ENCODE results near the gene SLC1A1.

The SLC1A1 gene

DNA sequence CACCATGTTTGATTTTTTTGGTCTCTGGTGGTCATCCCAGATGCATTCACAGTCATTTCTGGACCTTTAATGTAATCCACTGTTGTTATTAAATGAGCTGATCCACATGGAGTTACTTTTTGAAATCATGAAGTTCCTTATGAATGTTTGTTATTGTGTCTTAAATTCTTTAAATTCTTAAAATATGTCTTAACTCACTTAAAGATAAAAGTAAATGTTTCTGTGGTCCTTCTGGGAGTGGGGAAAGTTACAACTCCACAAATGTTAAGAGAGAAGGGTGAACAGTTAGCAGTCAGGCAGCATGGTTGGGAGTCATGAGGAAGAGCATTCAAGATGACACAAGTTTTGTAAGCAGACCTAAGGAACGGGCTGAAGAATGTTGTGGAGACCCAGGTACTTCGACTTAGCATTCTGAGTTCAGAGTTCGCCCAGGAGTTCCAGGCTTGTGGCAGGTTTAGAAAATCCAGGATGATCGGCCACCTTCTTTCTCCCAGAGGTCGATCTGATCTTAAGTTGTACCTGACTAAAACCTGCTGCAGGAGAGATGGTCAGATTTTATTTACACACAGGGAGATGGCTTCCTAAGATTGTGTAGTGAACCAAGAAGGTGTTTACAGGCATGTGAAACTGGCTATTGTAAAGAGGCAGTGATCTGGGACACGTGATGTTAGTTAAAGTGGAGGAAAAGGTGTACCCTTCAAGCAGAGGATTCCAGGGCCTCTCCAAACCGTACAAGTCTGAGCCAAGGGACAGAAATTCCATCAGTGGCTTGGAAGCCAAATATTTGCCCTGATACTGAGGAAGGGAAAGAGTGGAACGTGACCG lies 17.2 kb downstream of the SLC1A1 start:
- TF ChIP-seq, protein P1, sequence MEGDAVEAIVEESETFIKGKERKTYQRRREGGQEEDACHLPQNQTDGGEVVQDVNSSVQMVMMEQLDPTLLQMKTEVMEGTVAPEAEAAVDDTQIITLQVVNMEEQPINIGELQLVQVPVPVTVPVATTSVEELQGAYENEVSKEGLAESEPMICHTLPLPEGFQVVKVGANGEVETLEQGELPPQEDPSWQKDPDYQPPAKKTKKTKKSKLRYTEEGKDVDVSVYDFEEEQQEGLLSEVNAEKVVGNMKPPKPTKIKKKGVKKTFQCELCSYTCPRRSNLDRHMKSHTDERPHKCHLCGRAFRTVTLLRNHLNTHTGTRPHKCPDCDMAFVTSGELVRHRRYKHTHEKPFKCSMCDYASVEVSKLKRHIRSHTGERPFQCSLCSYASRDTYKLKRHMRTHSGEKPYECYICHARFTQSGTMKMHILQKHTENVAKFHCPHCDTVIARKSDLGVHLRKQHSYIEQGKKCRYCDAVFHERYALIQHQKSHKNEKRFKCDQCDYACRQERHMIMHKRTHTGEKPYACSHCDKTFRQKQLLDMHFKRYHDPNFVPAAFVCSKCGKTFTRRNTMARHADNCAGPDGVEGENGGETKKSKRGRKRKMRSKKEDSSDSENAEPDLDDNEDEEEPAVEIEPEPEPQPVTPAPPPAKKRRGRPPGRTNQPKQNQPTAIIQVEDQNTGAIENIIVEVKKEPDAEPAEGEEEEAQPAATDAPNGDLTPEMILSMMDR (IDR thresholded peaks at IDR 0.05; ENCODE audit: insufficient read depth, low read length, missing control alignments) = no peak
- DNase-seq (ENCODE audit: low read depth, low spot score) = no peak
- POLR2A ChIA-PET = no interaction called here
- H3K4me3 ChIP-seq (ENCODE audit: low read depth, low read length) = no peak overlapping the region
- CTCF ChIA-PET = interaction anchor here (1.8 kb wide), 1 partner anchor 16 kb away, joined by 5 read pairs; no protein-coding TSS in a partner anchor

DNA sequence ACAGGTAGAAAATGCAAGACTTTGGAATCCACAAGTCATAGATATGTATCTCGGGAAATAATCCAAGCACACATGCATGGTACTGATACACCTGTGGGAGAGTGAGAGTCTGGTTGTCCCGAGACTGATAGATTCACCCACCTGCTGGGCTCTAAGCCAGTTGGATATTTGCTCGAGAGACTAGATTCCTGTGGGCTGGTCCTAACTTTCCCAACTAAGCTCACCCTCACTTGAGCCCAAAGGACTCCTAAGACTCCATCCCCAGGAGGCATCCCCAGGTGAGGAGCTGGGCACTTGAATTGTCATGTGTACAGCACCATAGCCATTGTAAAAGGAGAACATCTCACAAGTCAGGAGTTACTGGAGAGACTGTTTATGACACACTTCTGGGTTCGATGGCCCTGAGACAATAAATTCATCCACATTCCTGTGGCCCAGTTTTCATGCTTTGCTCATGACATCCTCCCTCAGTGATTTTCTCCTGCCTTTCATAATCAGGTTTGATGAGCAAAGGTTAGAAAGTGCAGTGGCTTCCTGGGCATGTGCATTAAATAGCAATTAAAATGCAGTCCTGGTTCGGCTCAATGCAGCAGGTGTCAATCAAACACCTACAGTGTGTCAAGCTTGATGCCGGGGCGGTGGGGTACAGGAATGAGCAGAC lies 18.1 kb downstream of the SLC1A1 start:
- POLR2A ChIA-PET = interaction anchor here (0.7 to 1.4 kb wide), 2 partner anchors 32 to 34 kb away, joined by 3 to 5 read pairs; no protein-coding TSS in a partner anchor
- peak; percentile 47 for DNase-seq (ENCODE audit: low read depth, low spot score)
- TF ChIP-seq, protein P1 (IDR thresholded peaks at IDR 0.05; ENCODE audit: insufficient read depth, low read length, missing control alignments) = no peak
- CTCF ChIA-PET = no interaction called here
- H3K4me3 ChIP-seq (ENCODE audit: low read depth, low read length) = no peak overlapping the region

DNA sequence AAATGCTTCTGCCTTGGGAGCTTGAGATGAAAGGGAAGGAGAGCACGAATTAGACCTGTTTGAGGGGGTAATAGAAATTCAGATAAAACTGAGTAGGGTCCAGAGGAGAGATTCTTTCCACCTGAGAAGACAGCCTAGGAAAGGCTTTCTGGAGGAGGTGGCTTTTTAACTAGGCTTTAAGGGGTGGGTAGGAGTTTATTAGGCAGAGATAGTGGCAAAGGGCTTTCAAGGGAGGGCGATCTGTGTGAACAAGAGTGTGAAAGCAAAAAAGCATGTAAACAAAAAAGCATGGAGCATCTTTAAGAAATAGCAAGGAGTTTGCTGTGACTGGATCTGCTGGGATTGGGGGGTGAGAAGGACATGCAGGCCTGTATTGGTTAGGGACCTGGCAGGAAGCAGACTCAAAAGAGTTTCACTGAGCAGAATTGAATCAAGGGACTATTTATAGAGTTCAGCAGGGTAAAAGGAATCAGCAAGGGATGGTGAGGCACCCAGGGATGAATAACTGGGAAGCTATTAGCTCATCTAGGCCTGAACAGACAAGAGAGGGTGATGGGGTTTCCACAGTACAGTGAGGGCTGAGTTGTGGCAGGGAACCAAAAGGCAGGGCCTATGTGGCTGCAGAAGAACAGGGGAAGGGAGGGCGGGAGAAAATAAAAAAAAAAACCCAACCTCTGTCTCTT lies 18.8 kb downstream of the SLC1A1 start:
- no peak overlapping the region for H3K4me3 ChIP-seq (ENCODE audit: low read depth, low read length)
- ChIA-PET CTCF (no interaction called here), POLR2A (interaction anchor here (1.4 kb wide), 1 partner anchor 33 kb away, joined by 3 read pairs; no protein-coding TSS in a partner anchor)
- peak; percentile 85 for DNase-seq (ENCODE audit: low read depth, low spot score)
- TF ChIP-seq, protein P1 (IDR thresholded peaks at IDR 0.05; ENCODE audit: insufficient read depth, low read length, missing control alignments) = no peak

DNA sequence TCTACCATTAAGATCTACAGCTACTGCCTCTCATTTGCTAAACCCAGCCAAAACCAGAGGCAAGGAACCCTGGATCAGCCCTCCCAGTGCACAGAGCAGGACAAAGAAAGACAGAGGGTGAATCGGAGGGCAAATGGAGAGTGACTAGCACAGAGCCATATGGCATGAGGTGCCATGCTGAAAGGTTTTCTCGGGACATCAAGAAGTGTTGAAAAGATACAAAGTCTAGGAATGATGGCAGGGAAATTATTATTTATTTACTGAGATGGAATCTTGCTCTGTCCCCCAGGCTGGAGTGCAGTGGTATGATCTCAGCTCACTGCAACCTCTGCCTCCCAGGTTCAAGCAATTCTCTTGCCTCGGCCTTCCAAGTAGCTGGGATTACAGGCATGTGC lies 19.3 kb downstream of the SLC1A1 start:
- POLR2A ChIA-PET = interaction anchor here (1.4 kb wide), 1 partner anchor 33 kb away, joined by 3 read pairs; no protein-coding TSS in a partner anchor
- CTCF ChIA-PET = no interaction called here
- TF ChIP-seq, protein P1 (IDR thresholded peaks at IDR 0.05; ENCODE audit: insufficient read depth, low read length, missing control alignments) = no peak
- H3K4me3 ChIP-seq (ENCODE audit: low read depth, low read length) = no peak overlapping the region
- DNase-seq (ENCODE audit: low read depth, low spot score) = no peak

DNA sequence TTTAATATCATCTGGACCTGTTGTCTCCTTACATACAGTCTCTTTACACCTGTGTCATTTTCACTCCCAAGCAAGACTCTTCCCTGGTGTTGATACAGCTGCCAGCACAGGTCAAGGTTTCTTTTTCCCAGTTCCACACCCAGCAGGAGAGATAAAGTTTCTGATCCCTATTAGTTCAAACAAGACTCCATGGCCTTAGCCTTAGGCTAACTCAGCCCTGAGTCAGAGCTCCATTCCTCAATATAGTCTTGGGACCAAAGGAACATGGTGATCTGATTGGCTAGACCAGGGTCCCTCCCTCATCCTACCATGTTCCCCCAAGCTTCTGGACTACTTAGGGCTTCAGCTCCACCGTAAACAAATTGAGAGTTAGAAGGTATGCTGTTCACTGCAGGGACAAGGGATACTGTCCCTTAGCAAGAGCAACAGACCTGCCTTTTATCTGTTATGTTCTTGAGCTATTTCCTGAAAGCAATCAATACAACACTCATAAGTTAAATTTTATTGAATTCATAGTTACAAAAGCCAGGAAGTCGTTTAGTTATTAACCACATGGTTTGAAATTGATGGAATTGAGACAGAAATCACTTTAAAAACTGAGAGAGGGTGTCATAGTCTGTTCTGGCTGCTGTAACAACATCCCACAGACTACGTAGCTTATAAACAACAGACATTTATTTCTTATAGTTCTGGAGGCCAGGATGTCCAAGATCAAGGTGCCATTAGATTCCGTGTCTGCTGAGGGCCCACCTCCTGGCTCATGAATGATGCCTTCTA lies 20.5 kb downstream of the SLC1A1 start:
- ChIA-PET POLR2A (no interaction called here), CTCF (interaction anchor here (1.4 to 1.5 kb wide), 2 partner anchors 8 to 11 kb away, joined by 3 to 4 read pairs; no protein-coding TSS in a partner anchor)
- no peak overlapping the region for H3K4me3 ChIP-seq (ENCODE audit: low read depth, low read length)
- no peak for DNase-seq (ENCODE audit: low read depth, low spot score)
- TF ChIP-seq, protein P1 (IDR thresholded peaks at IDR 0.05; ENCODE audit: insufficient read depth, low read length, missing control alignments) = no peak

Data from AG04449 (cell line).